HG03108 (cell line): ENCODE data around the gene NUSAP1.
A peak's percentile ranks its signal among the peaks of the same experiment; 100 is the strongest.
"Not testable (repeated sequence)": the region's sequence is repeated elsewhere in the genome, so short reads cannot be mapped to it uniquely, and the experiment has no call there.

Source experiments
- ATAC-seq: cut with Tn5 transposase; IDR thresholded peaks from one replicate; pipeline ENCODE4 v1.9.1; 2021; ENCODE audit warnings: moderate library complexity; ENCODE audit not compliant: unreplicated experiment

Gene NUSAP1

DNA sequence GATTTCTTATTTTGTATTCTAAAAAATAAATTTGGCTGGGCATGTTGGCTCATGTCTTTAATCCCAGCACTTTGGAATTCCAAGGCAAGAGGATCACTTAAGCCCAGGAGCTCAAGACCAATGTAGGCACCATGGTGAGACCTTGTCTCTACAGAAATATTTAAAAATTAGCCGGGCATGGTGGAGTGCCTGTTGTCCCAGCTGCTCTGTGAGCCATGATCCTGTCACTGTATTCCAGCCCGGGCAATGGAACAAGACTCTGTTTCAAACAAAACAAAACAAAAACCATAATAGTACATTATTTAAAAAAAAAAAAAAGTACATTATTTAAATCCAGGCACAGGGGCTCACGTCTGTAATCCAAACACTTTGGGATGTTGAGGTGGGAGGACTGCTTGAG lies 78.8 kb downstream of the NUSAP1 start:
- ATAC-seq, result no peak

GRCh38 chr15:41416128-41416741 lies 83.6 kb downstream of the NUSAP1 start:
- ATAC-seq, result peak; percentile 4

DNA sequence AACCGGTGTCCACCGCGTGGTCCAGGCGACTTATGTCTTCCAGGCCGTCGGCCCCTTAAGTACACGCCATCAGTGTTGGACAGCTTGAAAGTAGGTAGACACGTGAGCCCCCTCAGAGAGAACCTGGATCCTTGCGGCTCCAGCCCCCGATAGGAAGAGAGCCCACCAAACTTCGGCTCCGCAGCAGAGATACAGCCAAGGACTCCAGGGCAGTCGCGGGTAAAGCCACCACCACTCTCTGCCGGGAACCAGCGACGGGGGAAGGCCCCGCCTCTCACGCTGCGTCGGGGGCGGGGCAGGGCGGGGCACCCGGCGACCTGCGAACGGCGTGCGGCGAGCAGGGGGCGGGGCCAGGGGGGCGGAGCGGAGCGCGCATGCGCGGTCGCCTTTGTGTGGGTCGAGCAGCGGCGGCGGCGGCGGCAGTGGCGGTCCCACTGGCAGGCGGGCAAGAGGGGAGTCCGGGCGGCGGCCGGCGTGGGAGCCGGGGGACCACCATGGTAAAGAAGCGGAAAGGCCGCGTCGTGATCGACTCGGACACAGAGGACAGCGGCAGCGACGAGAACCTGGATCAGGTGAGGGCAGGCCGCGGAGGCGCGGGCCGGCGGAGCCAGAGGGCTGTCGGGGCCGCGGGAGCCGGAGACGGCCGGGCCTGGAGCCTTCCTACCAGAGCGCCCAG lies 84.2 kb downstream of the NUSAP1 start, which contains the start of gene RTF1:
Gene RTF1 (plus strand): TSS at position 354 of the 676 bp plus-strand sequence. CDS start 21 bp downstream, at position 375.
- peak; percentile 68 for ATAC-seq

GRCh38 chr15:41417418-41418195 lies 84.9 kb downstream of the NUSAP1 start:
- ATAC-seq, result peak; percentile 38

- peak; percentile 89 for ATAC-seq
Observed at GRCh38 chr15:41423979-41424659, 91.4 kb downstream of the NUSAP1 start.

- no peak for ATAC-seq
Observed at GRCh38 chr15:41424809-41425208, 92.1 kb downstream of the NUSAP1 start.

GRCh38 chr15:41425907-41426306 lies 93.2 kb downstream of the NUSAP1 start:
- ATAC-seq, result not testable (repeated sequence)

GRCh38 chr15:41429003-41429890 lies 96.6 kb downstream of the NUSAP1 start:
- ATAC-seq, result peak; percentile 86
